IPS-NIHi11 (cell line): ENCODE measurements around the gene GNGT1.

Source experiments
- DNase-seq: peaks from one replicate; pipeline ENCODE4 v3.0.0; 2012; ENCODE audit warnings: mixed read lengths, low spot score

The GNGT1 gene

DNA sequence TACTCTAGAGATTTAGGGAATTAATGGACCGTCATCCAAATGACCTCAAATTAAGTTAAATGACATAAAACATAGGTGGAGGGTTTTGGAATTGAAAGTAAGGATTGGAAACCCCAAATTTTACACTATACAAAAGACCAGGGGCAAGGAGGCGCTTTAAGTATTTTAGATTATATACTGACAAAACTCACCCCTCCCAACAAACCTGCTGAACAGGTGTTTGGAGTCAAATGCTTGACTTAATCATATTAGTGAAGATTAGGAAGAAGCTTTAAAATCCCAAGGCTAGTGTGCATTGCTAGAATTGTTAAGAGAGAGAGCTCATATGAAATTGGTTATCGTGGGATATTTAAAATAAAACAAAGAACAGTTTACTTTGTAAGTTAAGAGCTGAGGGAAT lies at the start of gene GNGT1:
Gene GNGT1 (plus strand): TSS at position 301 of the 400 bp plus-strand sequence. CDS start 180 bp downstream, outside the sequence.
- no peak for DNase-seq

DNA sequence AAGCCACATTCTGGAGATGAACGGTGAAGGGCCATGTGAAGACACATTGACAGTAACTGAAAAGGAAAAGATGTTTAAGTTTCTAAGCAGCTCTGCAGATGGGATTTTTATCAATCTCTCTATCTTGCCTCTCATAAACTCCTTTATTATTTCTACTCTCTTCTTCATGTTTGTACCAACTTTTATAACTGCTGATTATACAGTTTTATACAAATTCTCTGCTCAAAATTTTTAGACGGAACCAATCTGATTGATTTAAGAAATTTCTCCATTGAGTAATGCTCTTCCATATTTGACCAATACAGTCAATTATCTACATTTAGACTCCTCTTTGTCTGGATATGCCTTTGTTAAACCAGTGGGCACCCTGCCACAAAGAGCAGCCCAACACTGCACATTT lies 47.5 kb upstream of the GNGT1 start:
- no peak for DNase-seq

DNA sequence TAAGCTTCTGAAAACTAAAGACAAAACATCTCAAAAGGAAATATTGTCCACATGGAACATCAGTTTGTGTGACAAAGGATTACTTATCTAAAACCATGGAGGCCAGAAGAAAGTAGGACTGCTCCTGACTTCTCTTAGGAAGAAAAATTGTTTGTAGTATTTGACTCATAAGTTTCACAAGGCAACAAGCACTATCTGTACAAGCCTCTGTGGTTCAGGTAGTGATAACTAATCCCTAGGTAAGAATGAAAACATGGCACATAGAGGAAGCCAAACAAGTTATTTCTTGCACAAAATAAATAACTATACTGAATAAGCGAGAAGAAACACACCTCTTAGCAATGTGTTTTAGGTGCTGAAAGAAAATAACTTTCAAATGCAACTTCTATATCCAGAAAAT lies 46.1 kb upstream of the GNGT1 start:
- DNase-seq: no peak

DNA sequence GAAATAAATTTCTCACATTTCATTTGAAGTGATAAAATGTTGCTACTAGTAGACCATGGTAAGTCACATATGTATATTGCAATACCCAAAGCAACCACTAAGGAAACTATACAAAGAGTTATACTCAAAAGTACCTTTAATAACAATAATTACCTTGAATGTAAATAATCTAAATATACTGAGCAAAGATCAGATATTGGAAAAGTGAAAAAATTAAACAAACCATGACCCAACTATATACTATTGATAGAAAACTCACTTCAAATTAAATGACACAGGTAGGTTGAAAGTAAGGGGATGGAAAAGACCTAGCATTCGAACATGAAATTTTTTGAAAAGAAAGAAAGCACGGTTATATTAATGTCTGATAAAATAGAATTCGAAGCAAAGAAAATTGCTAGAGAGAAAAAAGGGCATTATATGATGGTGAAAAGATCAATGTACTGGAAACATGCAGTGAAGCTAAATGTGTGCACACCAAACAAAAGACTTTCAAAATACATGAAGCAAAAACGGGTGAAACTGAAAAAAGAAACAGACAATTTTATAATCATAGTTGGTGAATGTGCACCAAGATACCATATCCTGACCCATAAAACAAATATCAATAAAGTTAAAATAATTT lies 44.9 kb upstream of the GNGT1 start:
- DNase-seq: no peak

DNA sequence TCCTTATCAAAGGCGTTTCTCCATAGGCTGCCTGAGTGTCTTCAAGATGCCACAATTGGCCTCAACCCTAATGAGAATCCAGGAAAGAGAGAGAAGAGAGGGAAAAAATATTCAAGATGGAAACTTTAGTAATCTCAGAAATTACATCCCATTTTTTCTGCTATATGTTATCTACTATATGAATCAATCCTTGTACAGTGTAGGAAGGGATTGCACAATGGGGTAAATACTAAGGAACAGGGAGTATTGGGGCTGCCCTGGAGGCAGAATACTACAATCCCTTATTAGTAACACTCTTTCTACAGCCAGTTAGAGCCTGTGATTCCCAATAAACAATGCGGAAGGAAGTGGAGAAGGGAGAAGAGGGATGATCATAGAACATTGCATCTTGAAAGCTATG lies 43.7 kb upstream of the GNGT1 start:
- DNase-seq: no peak

DNA sequence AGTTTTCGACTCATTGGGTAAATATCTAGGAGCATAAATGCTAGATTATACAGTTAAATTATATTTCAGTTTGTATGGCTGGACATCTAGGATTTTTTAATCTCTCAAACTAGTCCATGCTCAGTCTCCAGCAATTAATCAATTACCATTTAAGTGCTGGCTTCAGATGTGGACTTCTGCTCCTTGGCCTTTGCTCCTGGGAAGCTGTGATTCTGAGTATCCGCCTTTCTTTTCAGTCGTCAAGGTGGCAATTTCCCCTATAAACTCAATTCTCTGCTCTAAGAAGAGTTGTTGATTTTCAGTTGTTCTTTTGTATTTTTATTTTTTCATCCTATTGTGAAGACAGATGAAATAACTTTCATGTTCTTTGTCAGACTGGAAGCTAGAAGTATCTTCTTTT lies 39.5 kb upstream of the GNGT1 start:
- no peak for DNase-seq

DNA sequence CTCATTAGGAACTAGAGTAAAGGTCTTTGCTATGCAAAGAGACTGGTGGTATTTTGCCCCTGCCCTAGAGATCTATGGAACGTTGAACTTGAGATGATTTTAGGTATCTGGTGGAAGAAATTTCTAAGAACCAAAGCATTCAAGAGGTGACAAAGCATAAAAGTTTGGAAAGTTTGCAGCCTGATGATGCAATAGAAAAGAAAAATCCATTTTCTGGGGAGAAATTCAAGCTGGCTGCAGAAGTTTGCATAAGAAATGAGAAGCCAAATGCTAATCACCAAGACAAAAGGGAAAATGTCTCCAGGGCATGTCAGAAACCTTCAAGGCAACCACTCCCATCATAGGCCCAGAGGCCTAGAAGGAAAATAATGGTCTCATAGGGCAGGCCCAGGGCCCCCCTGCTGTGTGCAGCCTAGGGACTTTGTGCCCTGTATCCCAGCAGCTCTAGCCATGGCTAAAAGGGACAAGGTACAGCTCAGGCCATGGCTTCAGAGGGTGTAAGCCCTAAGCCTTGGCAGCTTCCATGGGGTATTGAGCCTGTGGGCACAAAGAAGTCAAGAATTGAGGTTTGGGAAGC lies 32.3 kb upstream of the GNGT1 start:
- DNase-seq: no peak

DNA sequence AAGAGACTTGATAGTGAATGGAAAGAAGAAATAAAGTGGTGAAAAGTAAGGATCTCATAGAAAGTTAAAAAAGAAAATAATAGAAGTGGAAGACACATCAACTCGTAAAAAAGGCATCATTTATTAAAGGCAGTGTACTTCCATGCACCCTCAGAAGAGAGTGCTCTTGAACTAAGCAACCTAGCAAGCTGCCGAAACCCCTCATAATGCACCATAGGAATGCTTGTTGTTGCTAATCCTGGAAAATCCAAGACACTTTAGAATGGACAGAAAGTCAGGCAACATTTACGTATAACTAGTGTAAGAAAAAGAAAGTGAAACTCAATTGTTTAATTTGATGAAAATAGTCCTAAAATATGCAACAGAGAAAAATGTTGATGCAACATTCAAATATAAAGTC lies 28.6 kb upstream of the GNGT1 start:
- DNase-seq: no peak

DNA sequence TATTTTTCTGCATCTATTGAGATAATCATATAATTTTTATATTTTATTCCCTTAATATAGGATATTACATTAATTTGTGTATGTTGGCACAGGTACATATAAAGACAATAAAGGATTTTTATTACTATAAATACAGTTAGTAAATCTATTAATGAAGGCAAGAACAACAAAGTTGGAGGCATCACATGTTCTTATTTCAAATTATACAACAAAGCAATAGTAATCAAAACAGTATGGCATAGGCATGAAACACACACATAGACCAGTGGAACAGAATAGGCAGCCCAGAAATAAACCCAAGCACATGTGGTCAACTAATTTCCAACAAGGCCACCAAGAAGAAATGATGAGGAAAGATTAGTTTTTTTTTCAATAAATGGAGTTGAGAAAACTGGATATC lies 27.0 kb upstream of the GNGT1 start:
- DNase-seq: no peak

DNA sequence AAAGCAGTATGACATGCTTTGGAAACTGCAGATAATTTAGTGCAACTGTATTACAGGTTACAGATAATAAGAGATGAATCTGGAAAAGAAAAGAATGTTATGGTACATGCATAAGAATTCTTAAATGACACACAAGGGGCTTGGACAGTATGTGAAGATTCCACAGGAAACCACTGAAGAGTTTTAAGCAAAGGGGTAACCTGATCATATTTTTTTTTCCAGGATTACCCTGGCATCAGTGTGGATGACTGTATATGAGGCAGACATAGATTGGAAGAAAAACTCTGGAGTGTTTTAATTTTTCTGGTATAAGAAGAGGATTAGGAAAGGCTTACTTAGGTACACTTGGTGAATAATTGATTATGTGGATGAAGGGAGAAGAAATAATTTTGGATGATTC lies 23.9 kb upstream of the GNGT1 start:
- no peak for DNase-seq

DNA sequence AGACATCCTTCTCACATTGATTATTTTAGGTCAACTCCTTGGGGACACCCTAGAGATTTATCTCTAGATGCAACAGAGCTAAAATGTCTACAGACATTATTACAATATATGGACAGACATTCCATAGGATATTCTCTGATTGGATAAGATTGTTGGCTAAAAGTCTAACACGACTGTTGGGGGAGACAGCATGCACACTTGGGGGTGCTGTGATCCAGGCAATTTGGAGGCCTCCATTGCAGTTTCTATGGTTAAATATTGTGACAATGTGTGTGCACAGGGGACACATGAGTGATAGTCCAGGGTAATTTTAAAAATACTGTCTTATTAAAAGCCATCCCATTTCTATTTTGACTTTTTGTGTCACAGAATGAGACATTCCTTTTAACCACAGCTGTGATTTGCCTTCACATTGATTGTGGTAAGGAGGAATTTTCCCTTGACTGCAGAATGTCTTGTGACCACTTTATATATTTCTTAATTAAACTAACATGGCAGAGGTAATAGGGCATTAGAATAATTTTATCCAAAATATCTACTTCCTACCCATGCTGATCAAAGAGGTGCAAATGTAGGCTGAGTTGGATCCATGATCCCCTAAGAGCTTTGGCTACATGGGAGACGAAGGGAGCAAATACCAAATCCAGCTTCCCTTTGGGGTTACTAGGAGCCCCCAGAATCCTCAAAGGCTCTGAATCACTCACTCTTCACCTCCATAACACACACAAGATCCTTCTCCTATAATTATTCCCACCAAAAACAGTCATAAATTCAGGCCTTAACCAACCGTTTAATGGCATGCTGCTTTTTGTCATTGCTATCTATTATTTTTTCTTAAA lies 23.1 kb upstream of the GNGT1 start:
- DNase-seq: no peak

DNA sequence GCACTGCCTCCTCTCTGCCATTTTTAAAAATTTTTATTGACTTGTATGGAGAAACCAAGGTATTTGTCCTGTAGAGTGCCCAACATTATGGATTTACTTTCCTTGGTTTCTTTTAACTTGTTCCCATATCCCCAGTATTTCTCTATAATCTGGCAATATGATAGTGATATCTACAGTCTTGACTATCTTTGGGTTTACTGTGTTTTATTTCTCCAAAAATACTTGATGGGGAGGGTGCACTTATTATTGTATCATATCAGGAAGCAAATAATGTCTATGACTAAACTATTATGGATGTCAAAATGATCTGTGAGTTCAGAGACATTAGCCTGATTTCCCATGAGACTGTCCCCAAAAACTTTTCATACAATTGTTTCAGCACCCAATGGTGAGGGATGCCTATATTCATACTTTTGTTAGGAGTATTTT lies 22.4 kb upstream of the GNGT1 start:
- no peak for DNase-seq

DNA sequence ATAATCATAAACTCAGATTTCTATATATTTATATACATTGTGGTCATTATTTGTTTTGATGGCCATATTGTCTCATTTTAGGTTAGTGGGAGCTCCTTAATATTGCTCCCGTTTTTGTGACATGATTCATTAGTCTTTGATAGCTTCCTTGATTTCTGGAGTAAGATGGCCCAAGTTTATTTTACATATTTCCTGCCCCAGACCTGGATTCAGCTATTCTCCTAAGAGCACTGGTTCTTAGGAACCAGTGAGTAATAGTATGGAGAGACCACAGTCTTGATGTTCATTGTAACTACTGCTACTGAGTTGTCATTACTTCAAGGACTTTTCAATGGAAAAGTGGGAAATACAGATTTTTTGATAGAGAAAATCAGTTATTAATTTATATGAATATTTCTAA lies 21.8 kb upstream of the GNGT1 start:
- no peak for DNase-seq

DNA sequence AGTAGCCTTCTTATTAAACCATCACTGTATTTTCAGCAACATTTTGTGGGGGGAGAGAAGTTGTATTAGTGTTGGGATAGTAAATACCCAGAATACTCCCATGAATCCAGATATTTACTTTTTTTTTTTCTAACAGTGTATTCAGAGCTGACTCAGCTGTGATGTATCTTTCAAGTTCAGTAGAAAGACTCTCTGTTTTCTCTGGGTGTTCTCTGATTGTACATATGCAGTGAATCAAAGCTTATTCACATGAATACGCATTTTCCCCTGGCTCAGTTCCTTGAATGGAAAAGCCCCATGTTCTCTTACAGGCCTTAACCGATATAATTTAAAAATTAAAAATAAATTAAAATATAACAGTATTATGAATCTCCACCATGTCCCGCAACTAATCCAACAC lies 17.1 kb upstream of the GNGT1 start:
- DNase-seq: no peak

DNA sequence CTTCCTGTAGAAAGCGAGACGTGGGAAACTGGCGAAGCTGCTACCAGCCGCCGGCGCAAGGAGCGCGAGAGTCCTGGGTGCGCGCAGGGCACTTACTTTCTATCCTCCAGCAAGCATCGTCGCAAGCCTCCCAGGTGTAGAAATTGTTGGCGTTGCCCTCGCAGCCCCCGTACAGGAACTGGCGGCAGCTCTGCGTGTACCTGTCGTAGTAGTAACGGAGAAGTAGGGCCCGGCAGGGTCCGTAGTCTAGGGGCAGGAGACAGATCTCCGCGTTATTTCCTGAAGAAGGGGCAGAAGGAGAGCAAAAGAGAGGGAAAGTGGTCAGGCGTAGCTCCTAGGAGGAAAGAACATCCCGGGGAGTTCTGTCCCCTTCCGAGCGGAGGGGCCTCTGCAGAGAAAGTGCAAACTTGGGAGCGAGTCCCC lies 16.3 kb upstream of the GNGT1 start:
- DNase-seq: peak; percentile 60

DNA sequence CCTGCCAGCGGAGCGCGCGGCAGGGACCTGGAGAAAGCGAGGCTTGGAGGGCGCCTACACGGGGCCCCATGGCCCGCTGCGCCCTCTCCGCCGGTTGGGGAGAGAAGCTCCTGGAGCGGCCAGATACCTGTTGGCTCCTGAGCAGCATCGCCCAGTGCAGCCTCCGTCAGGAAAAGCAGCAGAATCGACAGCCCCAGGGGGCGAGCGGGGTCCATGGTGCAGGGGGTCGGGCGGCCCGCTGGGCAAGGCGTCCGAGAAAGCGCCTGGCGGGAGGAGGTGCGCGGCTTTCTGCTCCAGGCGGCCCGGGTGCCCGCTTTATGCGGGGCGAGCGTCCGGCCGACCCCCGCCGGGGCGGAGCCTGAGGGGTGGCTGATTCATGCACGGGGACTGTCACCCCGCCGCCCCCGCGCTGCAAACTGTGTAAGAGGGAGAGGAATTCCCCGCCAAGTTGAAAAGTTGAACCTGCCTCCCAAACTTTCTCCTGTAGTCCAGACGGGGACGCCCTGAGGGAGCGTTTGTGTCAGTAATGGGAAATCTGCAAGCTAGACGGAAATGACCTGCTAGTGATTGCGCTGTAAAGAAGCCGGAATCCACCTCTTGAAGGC lies 15.8 kb upstream of the GNGT1 start, which contains the start of gene TFPI2:
Gene TFPI2 (minus strand): TSS at position 290 of the 605 bp plus-strand sequence. CDS start 75 bp downstream, at position 215.
- DNase-seq: peak; percentile 55

DNA sequence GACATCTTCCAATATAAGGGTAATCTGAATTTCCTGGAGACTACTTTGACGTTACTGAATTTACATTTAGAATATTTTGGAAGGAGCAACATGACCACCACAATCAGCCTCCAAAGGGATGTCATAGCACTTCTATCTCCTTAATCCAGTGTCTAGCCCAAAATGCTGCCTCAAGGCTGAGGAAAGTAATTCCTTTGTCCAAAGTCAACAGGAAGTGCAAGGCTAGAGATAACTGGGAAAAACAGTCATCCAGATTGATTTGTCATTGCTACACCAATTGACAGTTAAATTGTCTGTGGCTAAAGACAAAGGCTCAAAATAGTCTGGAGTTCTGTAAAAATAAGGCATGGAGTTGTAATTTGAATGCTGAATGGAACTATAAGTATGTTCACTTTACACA lies 11.9 kb upstream of the GNGT1 start:
- DNase-seq: no peak

DNA sequence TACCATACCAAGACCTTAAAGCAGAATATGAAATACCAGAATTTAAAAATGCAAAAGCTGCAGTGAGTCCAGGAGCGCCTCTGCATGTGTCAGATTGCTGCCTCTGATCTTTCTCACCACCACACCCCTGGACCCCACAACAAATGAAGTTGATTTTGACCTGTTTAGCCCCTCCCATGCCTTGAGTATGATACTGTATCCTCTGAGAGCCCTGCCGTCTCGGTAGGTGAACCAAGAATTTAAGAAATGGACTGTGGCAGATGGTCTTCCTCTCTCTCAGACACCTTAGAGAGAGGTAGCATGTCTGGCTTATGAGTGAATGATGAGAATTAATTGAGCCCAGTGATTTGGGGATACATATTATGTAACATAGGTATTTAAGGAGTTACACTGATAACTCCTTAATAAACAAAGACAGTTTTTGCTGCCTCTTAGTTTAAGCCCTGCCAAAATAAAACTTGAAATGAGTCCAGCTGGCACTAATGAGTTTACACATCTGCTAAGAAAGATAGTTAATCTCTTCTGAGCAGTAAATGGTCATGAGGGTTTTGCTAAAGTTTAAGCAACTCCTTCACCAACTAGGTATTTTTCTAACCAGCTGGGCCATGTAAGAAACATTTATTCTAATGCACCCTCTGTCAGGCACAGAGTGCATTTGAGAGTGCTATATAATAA lies 11.3 kb upstream of the GNGT1 start:
- no peak for DNase-seq

DNA sequence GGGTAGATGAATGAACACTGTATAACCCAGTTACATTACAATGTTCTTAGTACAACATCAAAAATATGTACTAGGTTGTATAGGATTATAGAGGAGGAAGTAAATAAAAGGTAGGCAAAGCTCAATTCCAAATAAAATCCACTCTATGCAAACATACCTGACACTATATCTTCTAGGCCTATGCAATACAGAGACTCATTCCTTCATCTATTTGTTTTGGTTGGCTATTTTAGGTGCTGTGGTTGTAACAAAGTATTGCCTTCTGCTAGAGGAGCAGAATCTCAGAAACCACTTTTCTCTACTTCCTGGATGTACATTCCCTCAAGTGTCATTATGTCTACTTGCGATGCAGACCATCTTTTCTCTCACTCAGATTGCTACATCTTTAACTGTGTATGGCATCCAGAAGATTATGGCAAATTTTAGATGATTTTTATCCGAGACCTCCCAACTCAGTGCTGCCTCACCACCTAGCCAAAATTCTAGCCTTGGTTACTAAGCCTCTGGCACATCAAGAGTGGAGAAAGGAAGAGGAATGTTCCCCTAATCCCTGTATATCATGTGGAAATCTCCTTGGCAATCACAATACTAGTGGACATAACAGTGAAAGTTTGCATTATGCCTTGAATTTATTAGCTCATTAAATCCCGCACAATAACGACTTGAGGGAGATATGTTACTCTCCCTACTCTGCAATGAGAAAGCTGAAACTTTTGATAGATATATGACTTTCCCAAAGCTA lies 10.3 kb upstream of the GNGT1 start:
- no peak for DNase-seq

DNA sequence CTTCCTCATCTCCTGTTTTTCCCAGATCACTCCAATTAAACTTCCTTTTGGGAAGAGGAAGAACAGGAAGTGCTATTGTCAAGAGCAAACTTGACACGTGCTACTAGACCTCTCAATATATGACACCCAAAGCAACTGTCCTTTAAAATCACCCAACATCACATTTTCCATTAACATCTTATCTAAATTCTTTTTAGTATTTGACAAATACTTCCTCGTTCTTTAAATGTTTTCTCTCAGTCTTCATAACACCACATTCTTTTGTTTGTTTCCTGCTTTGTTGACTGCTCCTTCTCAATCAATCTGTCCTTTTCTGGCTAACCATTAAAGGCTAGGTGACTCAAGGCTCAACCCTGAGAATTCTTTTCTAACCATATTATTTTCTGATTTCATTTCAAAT lies 8.7 kb upstream of the GNGT1 start:
- DNase-seq: no peak

DNA sequence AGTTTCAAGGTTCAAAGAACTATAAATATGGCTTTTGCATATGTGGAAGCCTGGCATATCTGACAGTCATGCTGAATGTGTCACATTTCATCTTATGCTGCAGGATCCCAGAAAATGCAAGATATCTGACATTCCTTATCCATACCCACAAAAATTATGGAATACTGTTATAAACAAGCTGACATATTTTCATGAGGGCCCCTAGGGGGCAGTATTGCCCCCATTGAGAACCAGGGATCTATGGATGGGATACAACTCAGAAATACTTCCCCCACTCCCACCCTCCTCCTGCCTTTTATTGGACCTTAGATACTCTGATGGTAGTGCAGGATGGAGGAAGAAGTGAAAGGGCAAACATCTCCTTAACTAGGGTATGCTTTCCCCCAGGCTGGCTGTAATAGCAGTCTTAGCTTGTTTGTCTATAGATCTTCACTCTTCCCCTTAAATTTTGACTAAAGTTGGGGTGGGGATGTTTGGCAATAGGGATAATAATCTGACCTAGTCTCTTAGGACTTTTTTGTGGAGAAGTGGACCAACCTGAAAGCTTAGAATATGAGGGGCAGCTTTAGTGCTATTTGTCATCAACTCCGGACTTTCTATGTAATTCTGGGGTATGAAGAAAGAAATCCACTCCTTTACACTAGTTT lies 3.5 kb upstream of the GNGT1 start:
- DNase-seq: peak; percentile 54
